ENCODE measurements around the gene SIGLEC7. TPM values are rescaled to one million over a fixed set of nuclear protein-coding genes. Genes with fewer than 3 reads are reported as not detected.

SIGLEC7 gene
- polyA plus RNA-seq, 1 experiment, result not detected

DNA sequence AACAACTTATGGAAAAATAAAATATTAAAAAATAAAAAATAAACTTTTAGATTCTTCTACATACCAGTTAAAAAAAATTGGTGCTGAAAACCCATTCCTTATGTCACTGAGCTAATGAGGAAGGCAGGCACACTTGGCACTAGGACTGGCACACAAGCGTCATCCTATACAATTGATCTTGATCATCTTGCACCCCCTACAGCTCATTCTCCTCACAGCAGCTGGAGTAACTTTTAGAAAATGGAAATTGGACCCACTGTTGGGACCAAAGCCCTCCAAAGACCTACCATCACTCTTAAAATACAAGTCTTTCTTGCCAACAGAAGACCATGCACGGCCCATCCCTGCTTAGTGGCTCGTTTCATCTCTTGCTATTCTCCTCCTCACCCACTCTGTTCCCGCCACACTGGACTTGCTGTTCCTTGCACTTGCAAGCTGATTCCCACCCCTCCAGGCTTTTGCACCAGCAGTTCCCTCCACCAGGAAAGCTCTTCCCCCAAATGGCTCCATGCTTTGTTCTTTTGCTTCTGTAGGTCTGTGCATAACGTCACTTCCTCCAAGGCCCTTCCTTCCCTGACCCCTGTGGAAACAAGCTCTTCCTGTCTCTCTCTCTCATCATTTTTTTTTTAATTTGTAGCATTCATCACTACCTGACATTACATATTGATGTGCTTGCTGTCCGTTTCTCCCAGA is 45.5 kb upstream of the SIGLEC7 start:
- H3K27ac ChIP-seq (ENCODE audit: low read depth, low read length), result no peak overlapping the region
- CTCF ChIA-PET, result interaction anchor here (0.8 to 3.2 kb wide), 8 partner anchors 8 to 302 kb away, joined by 3 to 34 read pairs (median 3); no protein-coding TSS in a partner anchor
- TF ChIP-seq, protein P1, sequence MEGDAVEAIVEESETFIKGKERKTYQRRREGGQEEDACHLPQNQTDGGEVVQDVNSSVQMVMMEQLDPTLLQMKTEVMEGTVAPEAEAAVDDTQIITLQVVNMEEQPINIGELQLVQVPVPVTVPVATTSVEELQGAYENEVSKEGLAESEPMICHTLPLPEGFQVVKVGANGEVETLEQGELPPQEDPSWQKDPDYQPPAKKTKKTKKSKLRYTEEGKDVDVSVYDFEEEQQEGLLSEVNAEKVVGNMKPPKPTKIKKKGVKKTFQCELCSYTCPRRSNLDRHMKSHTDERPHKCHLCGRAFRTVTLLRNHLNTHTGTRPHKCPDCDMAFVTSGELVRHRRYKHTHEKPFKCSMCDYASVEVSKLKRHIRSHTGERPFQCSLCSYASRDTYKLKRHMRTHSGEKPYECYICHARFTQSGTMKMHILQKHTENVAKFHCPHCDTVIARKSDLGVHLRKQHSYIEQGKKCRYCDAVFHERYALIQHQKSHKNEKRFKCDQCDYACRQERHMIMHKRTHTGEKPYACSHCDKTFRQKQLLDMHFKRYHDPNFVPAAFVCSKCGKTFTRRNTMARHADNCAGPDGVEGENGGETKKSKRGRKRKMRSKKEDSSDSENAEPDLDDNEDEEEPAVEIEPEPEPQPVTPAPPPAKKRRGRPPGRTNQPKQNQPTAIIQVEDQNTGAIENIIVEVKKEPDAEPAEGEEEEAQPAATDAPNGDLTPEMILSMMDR (IDR thresholded peaks at IDR 0.05; ENCODE audit: low read depth, low read length), result no peak; the same call in 1 of the 2 replicates
- POLR2A ChIA-PET, result no interaction called here
- H3K27me3 ChIP-seq (ENCODE audit: control insufficient read depth, insufficient read depth, low read length), result no peaks in the 10 kb centered on the region
- no peaks in the 10 kb centered on the region for H3K9me3 ChIP-seq (ENCODE audit: control insufficient read depth, insufficient read depth, low read length)
- DNase-seq (ENCODE audit: low read depth, low spot score), result no peak
- H3K4me3 ChIP-seq (ENCODE audit: low read depth, low read length), result no peak overlapping the region

DNA sequence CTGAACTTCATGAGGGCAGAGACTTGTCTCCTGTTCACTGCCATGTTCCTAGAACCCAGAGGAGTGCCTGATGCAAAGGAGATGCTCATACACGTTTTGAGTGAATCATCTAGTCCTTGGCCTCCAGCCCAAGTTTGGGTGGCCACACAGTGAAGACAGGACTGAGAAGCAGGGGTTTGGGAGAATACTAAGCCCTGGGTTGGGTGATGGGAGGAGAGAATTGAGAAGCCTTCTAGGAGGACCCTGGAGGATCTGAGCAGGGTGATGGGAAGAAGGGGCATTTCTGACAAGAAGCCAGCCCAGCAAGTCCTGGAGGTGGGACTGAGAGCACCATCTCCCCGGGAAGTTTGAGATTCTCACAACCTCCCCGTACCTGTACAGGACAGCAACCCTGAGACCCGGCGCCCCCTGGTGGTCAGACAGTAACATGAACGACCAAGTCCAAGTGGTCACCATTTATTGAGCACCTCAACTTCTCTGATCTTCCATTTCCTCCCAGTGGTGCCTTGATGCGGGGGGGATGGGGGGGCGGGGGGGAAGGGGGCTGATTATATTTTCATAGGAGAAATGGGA is 44.8 kb upstream of the SIGLEC7 start:
- Histone ChIP-seq H3K4me3 (ENCODE audit: low read depth, low read length) (no peak overlapping the region), H3K27ac (ENCODE audit: low read depth, low read length) (no peak overlapping the region), H3K9me3 (ENCODE audit: control insufficient read depth, insufficient read depth, low read length) (no peaks in the 10 kb centered on the region), H3K27me3 (ENCODE audit: control insufficient read depth, insufficient read depth, low read length) (no peaks in the 10 kb centered on the region)
- ChIA-PET POLR2A (no interaction called here), CTCF (interaction anchor here (0.8 to 3.2 kb wide), 7 partner anchors 8 to 301 kb away, joined by 3 to 34 read pairs (median 3); no protein-coding TSS in a partner anchor)
- DNase-seq (ENCODE audit: low read depth, low spot score), result no peak
- TF ChIP-seq, protein P1 (IDR thresholded peaks at IDR 0.05; ENCODE audit: low read depth, low read length), result peak; percentile 67

DNA sequence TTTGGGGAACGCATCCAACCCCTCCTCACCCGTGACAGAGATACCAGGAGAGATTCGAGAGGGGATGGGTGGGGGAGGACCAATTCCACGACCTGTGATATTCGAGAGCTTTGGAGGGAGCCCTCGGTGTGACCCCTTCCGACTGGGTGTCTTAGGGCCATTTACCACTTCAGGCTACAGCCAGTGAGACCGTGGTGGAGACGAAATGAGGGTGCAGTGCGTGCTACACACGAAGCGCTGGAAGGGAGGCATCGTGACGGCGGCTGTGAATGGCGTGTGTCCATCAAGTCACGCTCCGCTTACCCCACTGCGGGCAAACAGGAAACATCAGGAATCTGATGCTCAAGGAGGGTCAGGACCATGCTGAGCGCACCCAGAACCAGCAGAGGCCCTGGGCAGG is 44.3 kb upstream of the SIGLEC7 start:
- ChIA-PET POLR2A (no interaction called here), CTCF (interaction anchor here (0.6 to 1.2 kb wide), 2 partner anchors 60 to 79 kb away, joined by 4 to 9 read pairs; no protein-coding TSS in a partner anchor)
- TF ChIP-seq, protein P1 (IDR thresholded peaks at IDR 0.05; ENCODE audit: low read depth, low read length), result no peak
- no peak overlapping the region for H3K27ac ChIP-seq (ENCODE audit: low read depth, low read length)
- H3K27me3 ChIP-seq (ENCODE audit: control insufficient read depth, insufficient read depth, low read length), result no peaks in the 10 kb centered on the region
- no peak overlapping the region for H3K4me3 ChIP-seq (ENCODE audit: low read depth, low read length)
- DNase-seq (ENCODE audit: low read depth, low spot score), result no peak
- H3K9me3 ChIP-seq (ENCODE audit: control insufficient read depth, insufficient read depth, low read length), result no peaks in the 10 kb centered on the region

DNA sequence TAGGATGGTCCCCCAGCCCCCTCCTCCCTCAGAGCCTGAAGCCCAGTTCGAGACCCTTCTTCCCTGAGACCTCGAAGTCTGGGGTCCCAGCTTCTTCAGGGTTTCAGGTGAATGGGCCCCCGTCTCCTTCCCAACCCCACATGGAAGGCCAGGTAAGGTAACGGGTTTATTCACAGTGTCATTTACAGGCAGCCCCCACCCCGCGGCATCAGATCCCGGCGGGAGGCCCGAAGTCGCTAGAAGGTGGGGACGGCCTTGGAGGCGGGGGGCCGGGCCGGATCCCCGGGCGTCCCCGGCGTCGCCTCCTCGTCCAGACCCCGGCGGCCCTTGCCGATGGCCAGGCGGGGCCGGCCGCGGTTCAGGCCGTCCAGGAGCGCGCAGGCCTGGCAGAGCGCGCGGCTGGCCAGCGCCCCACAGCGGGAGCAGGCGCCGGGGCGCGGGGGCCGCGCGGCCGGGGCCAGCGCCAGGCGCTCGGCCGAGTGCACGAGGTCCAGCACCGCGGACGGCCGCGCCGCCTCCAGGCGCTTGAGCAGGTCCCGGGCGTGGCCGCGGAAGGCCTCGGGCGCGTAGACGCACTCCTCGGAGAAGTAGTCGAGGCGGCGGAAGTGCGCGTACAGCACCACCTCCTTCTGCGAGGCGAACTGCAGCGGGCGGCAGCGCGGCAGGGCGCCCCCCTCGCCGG is 43.6 kb upstream of the SIGLEC7 start:
- Histone ChIP-seq H3K4me3 (ENCODE audit: low read depth, low read length) (no peak overlapping the region), H3K27ac (ENCODE audit: low read depth, low read length) (no peak overlapping the region), H3K27me3 (ENCODE audit: control insufficient read depth, insufficient read depth, low read length) (no peaks in the 10 kb centered on the region), H3K9me3 (ENCODE audit: control insufficient read depth, insufficient read depth, low read length) (no peaks in the 10 kb centered on the region)
- TF ChIP-seq, protein P1 (IDR thresholded peaks at IDR 0.05; ENCODE audit: low read depth, low read length), result no peak
- ChIA-PET POLR2A (no interaction called here), CTCF (interaction anchor here (0.6 to 1.2 kb wide), 2 partner anchors 59 to 80 kb away, joined by 4 to 9 read pairs; no protein-coding TSS in a partner anchor)
- no peak for DNase-seq (ENCODE audit: low read depth, low spot score)

DNA sequence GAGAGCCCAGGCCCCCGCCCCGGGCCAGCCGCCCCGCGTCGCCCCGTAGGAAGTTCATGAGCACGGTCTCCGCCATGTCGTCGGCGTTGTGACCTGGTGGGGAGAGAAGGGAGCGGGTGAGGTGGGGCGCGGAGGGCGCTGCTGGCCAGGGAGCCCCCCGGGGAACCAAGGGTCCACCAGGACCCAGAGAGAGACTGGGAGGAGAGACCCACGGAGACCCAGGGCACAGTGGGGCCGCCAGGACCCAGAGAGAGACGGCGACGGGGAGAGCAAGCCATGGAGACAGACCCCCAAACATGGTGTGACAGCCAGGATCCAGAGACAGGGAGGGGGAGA is 43.1 kb upstream of the SIGLEC7 start:
- H3K4me3 ChIP-seq (ENCODE audit: low read depth, low read length), result no peak overlapping the region
- H3K9me3 ChIP-seq (ENCODE audit: control insufficient read depth, insufficient read depth, low read length), result no peaks in the 10 kb centered on the region
- POLR2A ChIA-PET, result no interaction called here
- no peak for DNase-seq (ENCODE audit: low read depth, low spot score)
- no peak overlapping the region for H3K27ac ChIP-seq (ENCODE audit: low read depth, low read length)
- no peaks in the 10 kb centered on the region for H3K27me3 ChIP-seq (ENCODE audit: control insufficient read depth, insufficient read depth, low read length)
- CTCF ChIA-PET, result no interaction called here
- TF ChIP-seq, protein P1 (IDR thresholded peaks at IDR 0.05; ENCODE audit: low read depth, low read length), result no peak
